Lung (tissue), 12 donors: Measurements from ENCODE around the gene ATXN1L. TPM values are rescaled to one million over a fixed set of nuclear protein-coding genes. Genes with fewer than 3 reads are reported as not detected.

ENCODE experiments used
- ATAC-seq: fragments of 200-7000 bp; cut with Tn5 transposase; one replicate; pipeline ENCODE4 v1.9.1; 2020; ENCODE audit warnings: moderate number of reproducible peaks; ENCODE audit not compliant: insufficient read depth, low FRiP score
- DNase-seq, 3 donors: peaks; one replicate each; pipeline ENCODE4 v3.0.0-alpha.2; 2013 to 2017
- H3K27ac ChIP-seq, 2 donors: one replicate each; pipeline ENCODE4 v1.5.1; 2013; ENCODE audit warnings: mild to moderate bottlenecking in 2 of 2, moderate library complexity in 2 of 2, control low read depth in 1 of 2, inconsistent platforms in 1 of 2, low read depth in 1 of 2, low read length in 1 of 2
- H3K27me3 ChIP-seq, 3 donors: one replicate each; pipeline ENCODE4 v1.5.1; 2013; ENCODE audit warnings: low read length in 2 of 3; ENCODE audit not compliant: control insufficient read depth in 3 of 3, insufficient read depth in 3 of 3
- H3K36me3 ChIP-seq, 4 donors: one replicate each; pipeline ENCODE4 v1.5.1; 2013; ENCODE audit warnings: low read length in 4 of 4, mild to moderate bottlenecking in 1 of 4, moderate library complexity in 1 of 4; ENCODE audit not compliant: control insufficient read depth in 4 of 4, insufficient read depth in 4 of 4
- H3K4me1 ChIP-seq, 5 donors: one replicate each; pipeline ENCODE4 v1.5.1; 2013; ENCODE audit warnings: low read length in 5 of 5, mild to moderate bottlenecking in 2 of 5, moderate library complexity in 1 of 5; ENCODE audit not compliant: control insufficient read depth in 5 of 5, insufficient read depth in 5 of 5
- H3K4me3 ChIP-seq: one replicate; pipeline ENCODE4 v1.5.1; 2013; ENCODE audit warnings: mild to moderate bottlenecking, control low read depth, moderate library complexity
- H3K9ac ChIP-seq, 2 donors: one replicate each; pipeline ENCODE4 v1.5.1; 2013; ENCODE audit warnings: low read length in 2 of 2, control low read depth in 1 of 2; ENCODE audit not compliant: insufficient read depth in 1 of 2
- H3K9me3 ChIP-seq, 4 donors: one replicate each; pipeline ENCODE4 v1.5.1; 2013; ENCODE audit warnings: low read length in 3 of 4, mild to moderate bottlenecking in 1 of 4, moderate library complexity in 1 of 4; ENCODE audit not compliant: control insufficient read depth in 4 of 4, insufficient read depth in 3 of 4
- CTCF ChIP-seq: IDR thresholded peaks from 2 replicates; pipeline ENCODE4 v1.5.1; 2012; ENCODE audit warnings: mild to moderate bottlenecking; ENCODE audit errors: control extremely low read depth, extremely low read depth
- whole genome bisulfite sequencing, 2 donors: extraction: QIAGEN DNeasy Blood & Tissue Kit; methylation state at CpG; one replicate each; pipeline ENCODE4 v1.1.7; 2013; 5-methylcytosine and 5-hydroxymethylcytosine counted together
- polyA plus RNA-seq, 2 donors: library from polyadenylated mRNA; stranded (reverse); fragments of 200-250 nt; gene quantifications; one replicate each; pipeline ENCODE4 v1.2.1, GENCODE V29; 2013
- total RNA-seq, 2 donors: library from RNA; depleted of rRNA in 1 of 2; stranded (reverse); fragments of >200 nt in 1 of 2; gene quantifications; one replicate each; pipeline ENCODE4 v1.2.1, GENCODE V29; 2014 to 2021
- donor health status: control.
- donor health status: control.
- donor health status: Bipolar disorder and iron deficiency.
- donor health status: healthy.
- donor health status: DM: yes; HTN: yes; CAD: no.

ATXN1L gene
- total and polyA plus RNA-seq, 4 donors: 7.3 to 25.7 (median 18.5) TPM

DNA sequence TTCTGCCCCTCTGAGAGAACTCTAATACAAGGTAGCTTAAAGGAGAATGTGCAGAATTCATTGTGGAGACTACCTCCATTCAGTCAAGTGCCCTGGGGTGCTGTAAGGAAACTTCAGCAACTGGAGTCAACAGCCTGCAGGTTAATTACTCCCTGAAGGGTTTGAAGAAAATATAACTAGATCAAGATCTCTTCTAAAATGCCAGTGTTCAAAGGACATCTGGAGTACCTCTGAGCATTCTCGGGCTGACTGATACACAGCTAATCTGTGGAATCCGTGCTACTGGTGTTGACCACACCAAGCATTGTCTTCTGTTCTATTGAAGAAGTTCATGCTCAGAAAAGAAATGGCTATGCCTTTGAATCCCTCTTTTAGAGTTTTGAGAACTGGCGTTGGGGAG, 11.5 kb upstream of the ATXN1L start:
- 79 to 85% methylated on average over 3 of the region's 3 CpGs for WGBS, 2 donors
- H3K4me3 ChIP-seq: no peak overlapping the region
- DNase-seq (no peak), ATAC-seq (no peak)
- no peaks in the 10 kb centered on the region for H3K4me1 ChIP-seq
- H3K27me3 ChIP-seq: no peaks in the 10 kb centered on the region
- H3K9ac ChIP-seq: no peak overlapping the region
- H3K9me3 ChIP-seq: no peaks in the 10 kb centered on the region
- no peaks in the 10 kb centered on the region for H3K36me3 ChIP-seq
- TF ChIP-seq CTCF: no peak
- no peak overlapping the region for H3K27ac ChIP-seq

- 89 to 95% methylated on average over 3 of the region's 3 CpGs for WGBS, 2 donors
- ATAC-seq (no peak), DNase-seq (no peak)
- no peak overlapping the region for H3K27ac ChIP-seq
- no peak overlapping the region for H3K9ac ChIP-seq
- H3K27me3 ChIP-seq: no peaks in the 10 kb centered on the region
- no peaks in the 10 kb centered on the region for H3K36me3 ChIP-seq
- no peaks in the 10 kb centered on the region for H3K4me1 ChIP-seq
- no peaks in the 10 kb centered on the region for H3K9me3 ChIP-seq
- no peak for TF ChIP-seq CTCF
- no peak overlapping the region for H3K4me3 ChIP-seq
These were observed 8.6 kb upstream of the ATXN1L start for GRCh38 chr16:71837150-71837549.

GRCh38 chr16:71840052-71840451, 5.7 kb upstream of the ATXN1L start:
- ATAC-seq: no peak

More at GRCh38 chr16:71840052-71840451, 5.7 kb upstream of the ATXN1L start:
- TF ChIP-seq CTCF: no peak
- Histone ChIP-seq H3K27me3 (no peaks in the 10 kb centered on the region), H3K36me3 (no peaks in the 10 kb centered on the region), H3K4me1 (no peaks in the 10 kb centered on the region), H3K9ac (no peak overlapping the region), H3K9me3 (no peaks in the 10 kb centered on the region), H3K27ac (no peak overlapping the region), H3K4me3 (no peak overlapping the region)
- no peak for DNase-seq
- WGBS, 2 donors: 74 to 81% methylated on average over 7 of the region's 7 CpGs
